Endothelial cell (in vitro differentiated cells): Measurements from ENCODE around the gene TRIM28. TPM values are rescaled to one million over a fixed set of nuclear protein-coding genes. Genes with fewer than 3 reads are reported as not detected.
A peak's percentile ranks its signal among the peaks of the same experiment; 100 is the strongest.

Source experiments
- DNase-seq: peaks from one replicate; pipeline ENCODE4 v3.0.0; 2021; ENCODE audit warnings: low spot score
- H3K27ac Mint-ChIP-seq: one replicate; pipeline ENCODE4 v1.8.0; 2021; ENCODE audit warnings: mixed read lengths, inconsistent platforms; ENCODE audit not compliant: unreplicated experiment
- H3K27me3 Mint-ChIP-seq: one replicate; pipeline ENCODE4 v1.8.0; 2021; ENCODE audit warnings: mild to moderate bottlenecking, moderate library complexity, mixed read lengths, inconsistent platforms; ENCODE audit not compliant: unreplicated experiment
- H3K36me3 Mint-ChIP-seq: one replicate; pipeline ENCODE4 v1.8.0; 2021; ENCODE audit warnings: mild to moderate bottlenecking, low read depth, mixed read lengths, inconsistent platforms; ENCODE audit not compliant: unreplicated experiment
- H3K4me1 Mint-ChIP-seq: one replicate; pipeline ENCODE4 v1.8.0; 2021; ENCODE audit warnings: mild to moderate bottlenecking, mixed read lengths, inconsistent platforms; ENCODE audit not compliant: unreplicated experiment
- H3K4me3 Mint-ChIP-seq: one replicate; pipeline ENCODE4 v1.8.0; 2021; ENCODE audit warnings: mild to moderate bottlenecking, mixed read lengths, inconsistent platforms; ENCODE audit not compliant: unreplicated experiment
- H3K9me3 Mint-ChIP-seq: one replicate; pipeline ENCODE4 v1.8.0; 2021; ENCODE audit warnings: mixed read lengths, inconsistent platforms; ENCODE audit not compliant: unreplicated experiment
- CTCF ChIP-seq: fragments of 200-600 bp; sonication (generic); IDR thresholded peaks from one replicate; pipeline ENCODE4 v1.5.0; 2021; ENCODE audit warnings: antibody characterized with exemption; ENCODE audit not compliant: unreplicated experiment
- total RNA-seq: library from RNA; stranded (reverse); fragmentation: NEBNext Ultra II Directional; extraction: Animal tissue kit (Norgen Biotek cat#: 25700); gene quantifications from one replicate; pipeline ENCODE4 v1.2.1, GENCODE V29; 2021; ENCODE audit not compliant: unreplicated experiment

The TRIM28 gene
- total RNA-seq, 1 donor from 2014 or later: 457 TPM

- Mint-ChIP-seq H3K4me3 (no peak overlapping the region), H3K27ac (no peak overlapping the region), H3K36me3 (peaks cover 34% of the 10 kb centered on the region), H3K27me3 (peaks cover 28% of the 10 kb centered on the region), H3K4me1 (peaks cover 20% of the 10 kb centered on the region), H3K9me3 (no peaks in the 10 kb centered on the region)
- TF ChIP-seq CTCF: no peak
- DNase-seq: no peak
Observed at GRCh38 chr19:58569943-58570670, 26.2 kb downstream of the TRIM28 start.

GRCh38 chr19:58570770-58571574 is 27.1 kb downstream of the TRIM28 start:
- TF ChIP-seq CTCF: no peak
- Mint-ChIP-seq H3K9me3 (no peaks in the 10 kb centered on the region), H3K4me1 (peaks cover 23% of the 10 kb centered on the region), H3K36me3 (peaks cover 34% of the 10 kb centered on the region), H3K27me3 (peaks cover 28% of the 10 kb centered on the region), H3K4me3 (peak overlapping the region; percentile 26), H3K27ac (no peak overlapping the region)
- DNase-seq: no peak

GRCh38 chr19:58571575-58571947 is 27.7 kb downstream of the TRIM28 start:
- no peak for DNase-seq
- H3K27me3 Mint-ChIP-seq: peaks cover 28% of the 10 kb centered on the region
- peaks cover 34% of the 10 kb centered on the region for H3K36me3 Mint-ChIP-seq
- no peak for TF ChIP-seq CTCF
- peak overlapping the region; percentile 77 for H3K27ac Mint-ChIP-seq
- peaks cover 24% of the 10 kb centered on the region for H3K4me1 Mint-ChIP-seq
- H3K4me3 Mint-ChIP-seq: peak overlapping the region; percentile 99
- no peaks in the 10 kb centered on the region for H3K9me3 Mint-ChIP-seq

GRCh38 chr19:58572026-58572817 is 28.4 kb downstream of the TRIM28 start:
- H3K4me3 Mint-ChIP-seq: peak overlapping the region; percentile 99
- no peak for DNase-seq
- no peaks in the 10 kb centered on the region for H3K9me3 Mint-ChIP-seq
- peaks cover 34% of the 10 kb centered on the region for H3K36me3 Mint-ChIP-seq
- peaks cover 28% of the 10 kb centered on the region for H3K27me3 Mint-ChIP-seq
- no peak for TF ChIP-seq CTCF
- H3K27ac Mint-ChIP-seq: peak overlapping the region; percentile 100
- peaks cover 24% of the 10 kb centered on the region for H3K4me1 Mint-ChIP-seq
